GM19372 (cell line): ENCODE measurements around the gene MTRF1L.
A peak's percentile ranks its signal among the peaks of the same experiment; 100 is the strongest.
"Not testable (repeated sequence)": the region's sequence is repeated elsewhere in the genome, so short reads cannot be mapped to it uniquely, and the experiment has no call there.

Source experiments
- ATAC-seq: cut with Tn5 transposase; IDR thresholded peaks from one replicate; pipeline ENCODE4 v1.9.1; 2021; ENCODE audit warnings: mild to moderate bottlenecking, low read depth, moderate library complexity; ENCODE audit not compliant: unreplicated experiment

MTRF1L gene

GRCh38 chr6:153012856-153013255, 10.3 kb upstream of the MTRF1L start:
- no peak for ATAC-seq

DNA sequence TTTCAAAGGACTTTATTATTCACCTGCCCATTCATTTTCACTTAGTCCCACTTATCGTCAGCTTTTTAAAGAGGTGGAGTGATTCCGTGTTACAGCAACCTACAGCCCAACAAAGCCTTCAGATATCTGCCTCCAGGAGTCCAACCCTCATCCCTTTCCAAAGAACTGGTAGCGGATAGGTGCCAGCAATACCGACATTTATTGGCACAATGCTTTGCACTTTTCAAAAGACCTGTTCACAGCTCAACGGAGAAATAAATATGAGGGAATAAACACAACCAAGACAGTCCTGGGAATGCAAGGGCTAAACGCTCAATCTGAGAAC, 819 bp upstream of the MTRF1L start:
- ATAC-seq = peak; percentile 2

GRCh38 chr6:153001767-153002612, 519 bp downstream of the MTRF1L start:
- ATAC-seq = peak; percentile 22

DNA sequence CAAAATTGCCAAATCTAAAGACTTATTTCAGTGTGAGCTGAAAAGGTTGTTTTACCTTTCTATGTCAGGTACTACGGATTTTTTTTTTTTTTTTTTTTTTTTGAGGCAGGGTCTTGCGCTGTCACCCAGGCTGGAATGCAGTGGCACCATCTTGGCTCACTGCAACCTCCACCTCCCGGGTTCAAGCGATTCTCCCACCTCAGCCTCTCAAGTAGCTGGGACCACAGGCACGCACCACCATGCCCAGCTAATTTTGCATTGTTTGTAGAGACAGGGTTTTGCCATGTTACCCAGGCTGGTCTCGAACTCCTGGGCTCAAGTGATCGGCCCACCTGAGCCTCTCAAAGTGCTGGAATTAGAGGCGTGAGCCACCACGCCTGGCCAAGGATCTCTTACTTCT, 1.7 kb downstream of the MTRF1L start:
- ATAC-seq = not testable (repeated sequence)

DNA sequence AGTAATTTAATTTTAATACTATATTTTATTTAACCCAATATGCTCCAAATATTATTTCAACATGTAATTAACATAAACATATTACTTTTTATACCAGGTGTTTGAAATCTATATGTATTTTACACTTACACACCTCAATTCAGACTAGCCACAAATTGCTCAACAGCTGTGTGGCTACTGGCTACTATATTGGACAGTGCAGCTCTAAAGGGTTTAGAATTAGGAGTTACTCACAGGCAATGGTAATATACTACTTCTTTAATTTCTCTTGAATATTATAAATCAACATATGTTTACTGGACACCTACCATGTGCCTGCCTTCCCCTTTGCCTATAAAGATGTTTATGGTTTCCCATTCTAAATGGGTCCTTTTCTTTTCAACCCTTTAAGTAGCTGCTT, 2.3 kb downstream of the MTRF1L start:
- no peak for ATAC-seq

GRCh38 chr6:152999538-152999937, 3.0 kb downstream of the MTRF1L start:
- not testable (repeated sequence) for ATAC-seq

- no peak for ATAC-seq
Measured at GRCh38 chr6:152993847-152994246, 8.7 kb downstream of the MTRF1L start.

GRCh38 chr6:152993431-152993830, 9.1 kb downstream of the MTRF1L start:
- ATAC-seq = no peak

GRCh38 chr6:152986978-152987377, 15.5 kb downstream of the MTRF1L start:
- ATAC-seq = no peak

- not testable (repeated sequence) for ATAC-seq
Measured at GRCh38 chr6:152985300-152985699, 17.2 kb downstream of the MTRF1L start.

DNA sequence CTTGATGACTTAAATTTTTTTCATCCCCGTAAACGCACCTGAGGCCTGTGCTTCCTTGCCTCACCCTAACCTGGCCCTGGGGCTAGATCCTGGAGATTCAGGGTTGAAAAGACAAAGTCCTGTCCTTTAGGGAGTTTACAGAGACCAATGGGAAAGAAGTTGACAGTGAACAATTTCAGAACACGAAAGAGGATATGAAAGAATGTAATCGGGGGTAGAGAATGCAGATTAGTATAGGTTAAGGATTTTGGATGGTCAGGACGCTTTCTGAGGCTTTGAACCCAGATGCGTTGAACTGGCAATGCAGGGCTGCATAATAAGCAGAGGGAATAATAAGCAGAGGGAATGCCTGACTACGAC, 18.0 kb downstream of the MTRF1L start:
- ATAC-seq = peak; percentile 10

GRCh38 chr6:152983637-152984512, 18.6 kb downstream of the MTRF1L start:
- ATAC-seq = peak; percentile 9

DNA sequence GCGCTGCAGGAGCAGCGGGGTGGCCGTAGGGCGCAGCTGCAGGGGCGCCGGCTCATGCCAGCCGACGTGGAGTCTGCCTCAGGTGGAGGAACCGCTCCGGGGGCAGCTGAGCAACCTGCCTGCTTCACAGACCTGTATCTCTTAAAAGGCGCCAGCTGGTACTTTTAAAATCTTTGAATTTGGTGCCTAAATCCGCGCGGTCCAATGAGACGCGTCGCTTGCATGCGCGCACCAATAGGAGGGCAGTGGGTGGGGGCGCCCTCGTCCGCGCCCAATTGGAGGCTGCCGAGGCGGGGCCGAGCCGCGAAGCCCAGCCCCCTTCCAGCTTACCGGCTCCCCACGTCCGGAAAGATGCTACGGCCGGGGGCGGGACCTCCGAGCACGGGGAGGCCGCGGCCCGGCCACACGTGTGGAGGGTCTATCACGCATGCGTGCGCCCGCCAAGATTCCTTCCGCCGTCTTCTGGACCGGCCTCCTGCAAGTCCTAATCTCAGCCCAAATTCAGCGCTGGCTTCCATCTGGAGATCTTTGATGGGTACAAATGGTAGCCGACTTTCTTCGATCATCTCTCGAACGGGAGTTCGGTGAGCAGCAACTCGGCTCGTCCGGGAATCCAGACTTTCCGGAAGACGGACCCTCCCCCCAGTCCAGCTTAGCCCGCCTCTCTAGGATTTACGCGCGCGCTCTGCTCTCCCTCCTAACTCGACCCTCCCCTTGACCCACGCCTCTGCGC, 19.4 kb downstream of the MTRF1L start, which contains the start of gene FBXO5:
FBXO5 (minus strand) TSS at position 138 of the 733 bp plus-strand sequence; CDS start at position 56, 82 bp downstream.
- peak; percentile 81 for ATAC-seq

GRCh38 chr6:152981989-152982903, 20.3 kb downstream of the MTRF1L start:
- no peak for ATAC-seq

DNA sequence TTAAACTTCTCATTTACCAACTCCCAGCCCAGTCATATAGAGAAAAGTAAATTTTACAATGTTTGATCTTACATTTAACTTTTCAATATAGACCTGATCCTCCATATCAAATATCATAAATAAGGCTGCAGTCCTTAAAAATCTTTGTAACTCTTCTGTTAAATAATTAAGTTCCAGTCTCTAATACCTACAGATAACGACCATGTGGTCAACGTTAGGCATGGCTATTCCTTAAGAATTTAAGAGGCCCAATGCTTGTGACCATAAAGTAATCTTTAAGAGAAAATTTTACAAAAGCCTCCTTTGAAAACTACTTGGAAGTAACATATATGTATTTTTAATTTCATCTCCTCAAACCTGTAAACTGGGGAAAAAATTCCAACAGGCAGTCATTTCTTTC, 21.3 kb downstream of the MTRF1L start:
- ATAC-seq = no peak

GRCh38 chr6:152980656-152981055, 21.9 kb downstream of the MTRF1L start:
- ATAC-seq = no peak

- ATAC-seq = no peak
Measured at GRCh38 chr6:152979116-152979515, 23.4 kb downstream of the MTRF1L start.

DNA sequence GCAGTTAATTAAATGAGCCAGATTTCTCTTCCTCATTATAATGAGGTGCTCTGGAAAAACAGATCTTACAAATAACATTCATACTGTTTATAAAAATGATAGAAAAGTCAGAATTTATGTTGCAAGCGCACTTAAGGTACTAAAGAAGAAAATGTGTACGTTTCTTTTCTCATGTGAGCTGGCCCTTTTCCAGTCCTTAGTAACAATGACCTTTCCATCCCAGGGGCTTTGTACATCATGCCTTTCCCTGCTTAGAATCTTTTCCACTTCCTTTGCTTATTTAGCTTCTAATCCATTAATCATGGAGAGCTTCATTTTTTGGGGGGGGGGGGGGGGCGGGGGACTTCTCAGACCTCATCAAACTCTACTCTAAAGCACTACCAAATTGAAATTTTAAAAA, 24.5 kb downstream of the MTRF1L start:
- ATAC-seq = no peak

DNA sequence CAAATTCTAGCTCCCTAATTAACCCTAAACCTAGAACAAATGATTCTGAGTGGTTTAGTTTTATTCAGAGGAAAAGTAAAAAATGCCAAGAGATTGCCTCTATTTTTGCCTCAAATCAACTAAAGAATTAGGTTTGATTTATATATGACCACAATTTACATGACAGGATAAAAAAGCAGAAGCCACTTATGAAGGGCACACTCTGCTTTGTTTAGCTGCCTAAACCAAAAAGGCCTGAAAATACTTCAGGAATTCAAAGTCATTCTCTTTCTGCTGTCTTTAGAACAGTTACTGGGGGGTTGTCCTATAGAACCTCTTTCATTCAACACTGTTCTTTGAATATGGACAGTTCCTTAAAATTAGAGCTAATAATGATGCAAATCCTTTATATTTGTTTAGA, 25.0 kb downstream of the MTRF1L start:
- ATAC-seq = no peak

DNA sequence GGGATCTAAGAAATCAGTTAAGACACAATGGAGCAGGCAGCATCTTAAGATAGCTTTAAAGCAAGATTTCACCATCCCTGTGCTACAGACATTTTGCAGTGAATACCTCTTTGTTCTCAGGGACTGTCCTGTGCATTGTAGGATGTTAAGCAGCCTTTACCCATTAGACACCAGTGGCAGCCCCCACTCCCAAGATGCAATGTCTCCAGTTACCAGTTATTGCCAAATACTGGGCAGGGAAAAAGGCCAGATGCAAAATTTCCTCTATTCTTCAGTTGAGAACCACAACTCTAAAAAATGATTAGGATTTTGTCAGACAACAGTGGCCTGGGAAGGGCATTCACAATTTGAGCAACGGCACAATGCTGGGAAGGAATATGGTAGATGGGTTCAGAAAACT, 25.8 kb downstream of the MTRF1L start:
- ATAC-seq = no peak
